ENCODE data around the gene FTCD.

Gene FTCD

DNA sequence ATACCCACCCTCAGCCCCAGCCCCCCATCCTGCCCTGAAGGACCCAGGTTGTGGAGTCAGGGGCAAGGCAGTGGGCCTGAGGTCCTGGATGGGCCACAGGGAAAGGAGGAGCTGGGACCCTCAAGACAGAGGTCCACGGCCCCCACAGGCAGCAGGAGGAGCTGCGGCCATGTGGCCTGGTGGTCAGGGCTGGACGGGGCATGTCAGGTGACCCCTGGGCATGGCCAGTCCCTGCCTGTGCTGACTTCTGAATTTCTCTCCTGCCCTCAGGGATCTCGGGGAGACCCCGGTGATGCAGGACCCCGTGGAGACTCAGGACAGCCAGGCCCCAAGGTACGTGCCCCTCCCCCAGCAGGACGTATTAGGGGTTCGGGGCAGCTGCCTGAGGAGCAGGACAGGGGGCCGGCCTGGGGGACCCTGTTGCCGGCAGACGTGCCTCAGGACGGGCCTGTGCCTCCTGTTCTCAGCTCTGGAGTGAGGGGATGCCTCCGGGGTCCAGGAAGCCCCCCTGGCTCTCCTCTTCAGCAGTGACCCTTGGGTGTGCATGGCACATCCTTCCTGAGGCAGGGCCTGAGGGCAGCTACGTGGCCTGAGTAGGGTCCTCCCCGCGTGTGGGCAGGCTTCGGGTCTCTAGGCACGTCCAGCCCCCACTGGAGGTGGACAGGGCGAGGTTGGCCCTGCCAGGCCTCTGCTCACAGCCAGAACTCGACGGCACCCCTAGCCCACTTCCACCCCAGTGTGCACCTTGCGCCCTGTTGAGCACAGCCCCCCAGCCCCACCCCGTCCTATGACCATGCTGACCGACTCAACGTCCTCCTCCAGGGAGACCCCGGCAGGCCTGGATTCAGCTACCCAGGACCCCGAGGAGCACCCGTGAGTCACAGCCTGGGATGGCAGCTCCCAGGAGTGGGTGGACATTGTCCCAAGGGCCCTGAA lies 33.8 kb downstream of the FTCD start:
- no peak for DNase-seq (ENCODE audit: low spot score)

DNA sequence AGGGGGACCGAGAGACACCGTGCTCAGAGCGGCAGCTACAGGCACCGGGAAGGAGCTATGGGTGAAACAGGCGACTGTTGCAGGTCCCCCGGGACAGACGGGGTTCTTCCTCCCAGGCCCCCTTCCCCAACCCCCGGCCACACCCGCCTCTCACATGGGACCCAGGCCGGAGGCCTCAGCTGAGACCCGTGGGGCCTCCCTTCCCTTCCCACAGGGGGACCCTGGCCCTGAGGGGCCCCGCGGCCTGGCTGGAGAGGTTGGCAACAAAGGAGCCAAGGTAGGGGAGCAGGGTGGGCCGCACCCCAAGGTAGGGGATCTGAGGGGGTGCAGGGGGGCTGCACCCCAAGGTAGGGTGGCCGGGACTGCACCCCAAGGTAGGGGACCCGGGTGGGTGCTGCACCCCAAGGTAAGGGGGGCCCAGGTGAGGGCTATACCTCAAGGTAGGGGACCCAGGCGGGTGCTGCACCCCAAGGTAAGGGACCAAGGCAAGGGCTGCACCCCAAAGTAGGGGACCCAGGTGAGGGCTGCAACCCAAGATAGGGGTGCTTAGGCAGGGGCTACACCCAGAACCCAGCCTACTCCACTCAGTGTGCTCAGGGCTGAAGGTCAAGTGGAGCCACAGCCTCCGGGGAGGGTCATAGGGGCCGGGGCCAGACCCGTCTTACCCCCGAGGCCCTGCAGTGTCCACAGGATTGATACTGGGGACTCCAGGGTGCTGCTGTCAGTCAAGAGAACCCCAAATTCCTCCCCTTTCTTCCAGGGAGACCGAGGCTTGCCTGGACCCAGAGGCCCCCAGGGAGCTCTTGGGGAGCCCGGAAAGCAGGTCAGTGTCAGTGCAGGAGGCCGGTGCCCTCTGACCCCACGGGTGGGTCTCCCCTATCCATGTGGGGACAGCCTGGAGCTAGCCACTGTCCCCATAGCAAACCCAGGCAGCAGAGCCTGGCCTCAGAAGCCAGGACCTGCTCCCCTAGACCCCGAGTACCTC lies 34.8 kb downstream of the FTCD start:
- DNase-seq (ENCODE audit: low spot score) = no peak

DNA sequence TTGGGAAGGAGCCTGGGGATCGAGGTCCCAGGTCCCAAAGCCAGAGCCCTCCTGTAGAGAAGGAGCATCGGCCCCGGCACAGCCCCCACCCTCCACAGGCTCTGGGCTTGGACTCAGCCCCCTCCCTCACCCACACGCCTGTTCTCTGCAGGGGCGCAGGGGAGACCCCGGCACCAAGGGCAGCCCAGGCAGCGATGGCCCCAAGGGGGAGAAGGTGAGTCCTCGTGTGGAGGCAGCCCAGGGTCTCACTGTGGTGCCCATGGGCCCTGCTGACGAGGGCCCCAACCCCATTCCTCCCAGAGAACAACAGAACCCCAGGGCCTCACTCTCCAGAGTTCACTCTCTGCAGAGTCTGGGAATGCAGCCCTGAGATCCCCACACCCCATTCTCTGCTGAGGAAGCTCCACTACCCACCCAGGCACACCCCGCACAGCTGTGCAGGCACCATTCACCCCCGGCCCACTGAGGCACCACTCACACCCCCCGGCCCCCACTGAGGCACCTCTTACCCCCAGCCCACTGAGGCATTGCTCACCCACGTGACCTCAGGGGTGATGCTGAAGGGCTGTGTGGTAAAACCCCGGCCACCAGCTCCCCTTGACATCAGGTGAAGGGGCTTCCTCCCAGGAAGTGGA lies 35.6 kb downstream of the FTCD start:
- no peak for DNase-seq (ENCODE audit: low spot score)

DNA sequence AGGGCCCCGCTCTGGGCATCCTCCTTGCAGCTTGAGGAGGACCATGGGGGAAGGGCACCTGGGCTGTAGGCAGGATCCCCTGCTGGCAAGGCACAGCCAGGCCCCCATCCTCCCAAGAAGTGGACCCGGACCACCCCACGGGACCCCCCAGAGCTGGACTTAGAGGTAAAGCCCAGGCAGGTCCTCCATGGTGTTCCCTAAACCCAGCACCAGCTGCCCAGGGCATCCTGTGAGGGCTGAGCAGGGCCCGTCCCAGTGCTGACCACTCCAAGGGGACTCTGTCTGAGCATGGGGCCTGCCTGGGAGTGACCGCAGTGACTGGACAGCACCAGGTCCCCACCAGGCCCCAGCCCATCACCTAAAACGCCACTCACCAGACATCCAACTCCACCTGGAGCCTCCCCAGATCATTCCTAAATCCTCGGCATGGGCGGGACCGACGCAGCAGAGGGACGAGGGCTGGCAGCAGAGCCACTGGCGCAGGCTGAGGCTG lies 36.2 kb downstream of the FTCD start:
- DNase-seq (ENCODE audit: low spot score) = no peak

DNA sequence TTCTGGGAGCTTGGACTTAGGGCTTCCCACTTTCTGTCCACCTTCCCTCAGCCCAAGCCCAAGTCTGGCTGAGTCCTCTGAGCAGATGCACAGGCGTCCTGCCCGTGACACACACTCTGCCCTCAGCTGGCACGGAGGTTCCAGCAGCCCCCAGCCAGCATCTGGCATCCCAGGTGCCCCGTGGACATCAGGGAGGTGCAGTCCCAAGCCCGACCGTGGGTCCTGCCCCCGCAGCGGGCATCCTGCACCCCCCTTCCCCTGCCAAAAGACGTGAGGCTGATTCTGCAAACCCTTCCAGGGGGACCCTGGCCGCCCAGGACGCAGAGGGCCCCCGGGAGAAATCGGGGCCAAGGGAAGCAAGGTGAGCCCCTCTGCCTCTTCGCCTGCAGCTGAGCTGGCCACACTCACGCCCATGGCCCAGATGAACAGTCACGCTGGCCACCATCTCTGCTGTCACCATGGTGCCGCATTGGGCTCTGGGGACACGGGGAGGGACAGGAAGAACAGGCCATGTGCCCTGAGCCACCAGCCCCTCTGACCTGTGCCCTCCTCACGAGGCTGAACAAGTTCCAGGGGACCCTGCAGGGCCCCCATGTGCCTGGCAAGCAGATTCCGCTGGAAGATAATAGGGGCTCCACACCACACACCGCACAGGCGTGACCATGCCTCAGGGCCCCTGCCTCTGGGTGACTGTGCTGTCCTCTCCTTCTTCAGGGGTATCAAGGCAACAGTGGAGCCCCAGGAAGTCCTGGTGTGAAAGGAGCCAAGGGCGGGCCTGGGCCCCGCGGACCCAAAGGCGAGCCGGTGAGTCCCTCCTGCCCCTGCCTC lies 36.8 kb downstream of the FTCD start:
- DNase-seq (ENCODE audit: low spot score) = no peak

DNA sequence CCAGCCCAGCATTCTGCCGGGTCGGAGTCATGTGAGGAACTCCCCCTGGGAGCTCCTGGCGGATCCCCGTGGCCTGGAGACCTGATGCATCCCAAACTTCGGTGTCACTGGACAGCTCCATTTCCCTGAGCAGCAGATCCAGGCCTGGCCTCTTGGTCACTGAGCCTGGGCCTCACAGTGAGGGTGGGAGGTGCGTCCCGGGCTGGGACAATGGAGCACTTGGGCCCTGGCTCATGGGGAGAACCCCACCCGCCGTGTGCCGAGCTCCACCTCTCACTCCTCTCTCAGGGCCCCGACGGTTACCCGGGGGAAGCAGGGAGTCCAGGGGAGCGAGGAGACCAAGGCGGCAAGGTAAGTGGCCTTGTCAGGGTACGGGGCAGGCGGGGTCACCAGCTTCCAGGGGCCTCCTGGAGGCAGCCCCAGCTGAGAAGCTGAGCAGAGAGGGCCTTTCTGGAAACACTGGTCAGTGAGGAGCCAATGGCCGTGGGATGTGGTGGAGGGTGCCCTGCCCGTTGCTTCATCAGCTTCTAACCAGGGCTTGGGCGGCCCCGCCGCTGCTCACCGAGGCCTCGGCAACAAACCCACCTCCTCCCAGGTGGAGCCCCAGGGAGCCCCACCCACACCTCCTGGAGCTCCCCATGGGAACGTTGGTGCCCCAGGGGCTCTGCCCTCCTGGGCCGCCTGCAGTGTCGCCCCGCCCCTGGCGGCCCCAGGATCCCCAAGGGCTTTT lies 37.6 kb downstream of the FTCD start:
- DNase-seq (ENCODE audit: low spot score) = no peak

DNA sequence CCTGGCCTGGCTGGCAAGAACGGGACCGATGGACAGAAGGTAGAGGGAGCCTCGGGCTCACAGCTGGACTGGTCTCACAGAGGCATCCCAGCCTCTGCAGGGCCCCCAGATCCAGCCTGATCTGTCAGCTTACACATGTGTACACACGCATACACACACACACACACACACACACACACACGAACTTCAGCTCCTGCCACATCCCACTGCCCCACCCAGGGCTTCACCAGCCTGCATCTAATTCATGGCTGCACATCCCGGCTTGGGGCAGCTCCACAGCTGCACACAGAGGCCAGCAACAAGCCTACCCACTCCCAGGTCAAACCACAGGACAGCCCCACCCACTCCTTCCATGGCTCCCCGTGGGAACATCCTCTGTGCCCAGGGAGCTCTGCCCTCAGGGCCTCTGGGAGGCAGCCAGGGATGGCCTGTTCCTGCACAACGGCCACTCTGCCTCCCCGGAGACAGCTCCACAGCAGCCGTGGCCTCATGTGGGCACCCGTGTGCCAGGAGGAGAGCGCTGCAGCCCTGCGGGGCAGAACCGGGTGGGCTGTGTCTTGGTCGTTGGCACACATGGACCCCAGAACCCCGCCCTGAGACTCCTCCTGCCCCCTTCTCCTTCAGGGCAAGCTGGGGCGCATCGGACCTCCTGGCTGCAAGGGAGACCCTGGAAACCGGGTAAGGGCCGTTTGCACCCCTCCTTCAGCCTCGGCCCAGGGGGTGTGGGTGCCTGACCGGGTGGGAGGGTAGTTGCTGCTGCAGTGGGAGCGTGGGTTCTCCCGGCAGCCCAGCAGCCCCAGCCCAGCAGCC lies 38.4 kb downstream of the FTCD start:
- no peak for DNase-seq (ENCODE audit: low spot score)

DNA sequence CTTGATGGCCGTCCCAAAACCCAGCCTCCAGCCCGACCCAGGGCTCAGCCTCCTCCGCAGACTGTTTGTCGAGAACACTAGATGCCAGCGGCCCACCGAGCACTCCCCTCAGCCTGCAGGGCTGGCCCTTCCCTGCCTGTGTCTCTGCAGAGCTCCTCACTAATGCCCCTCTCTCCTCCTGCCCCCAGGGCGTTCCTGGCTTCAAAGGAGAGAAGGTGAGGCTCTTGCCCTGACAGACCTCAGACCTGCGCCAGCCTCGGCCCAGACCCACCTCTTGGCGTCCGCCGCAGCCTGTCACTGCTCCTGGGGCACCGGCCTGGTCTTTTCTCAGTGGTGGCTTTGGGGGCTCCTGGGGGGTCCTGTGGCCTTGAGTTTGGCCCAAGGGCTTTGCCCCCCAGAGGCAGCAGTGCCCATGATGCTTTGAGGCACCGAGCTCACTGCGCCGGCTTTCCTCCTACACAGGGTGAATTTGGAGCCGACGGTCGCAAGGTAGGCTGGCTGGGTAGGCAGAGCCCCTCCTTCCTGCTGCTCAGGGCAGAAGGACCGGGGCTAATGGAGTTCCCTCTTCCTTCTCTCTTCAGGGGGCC lies 39.1 kb downstream of the FTCD start:
- no peak for DNase-seq (ENCODE audit: low spot score)

DNA sequence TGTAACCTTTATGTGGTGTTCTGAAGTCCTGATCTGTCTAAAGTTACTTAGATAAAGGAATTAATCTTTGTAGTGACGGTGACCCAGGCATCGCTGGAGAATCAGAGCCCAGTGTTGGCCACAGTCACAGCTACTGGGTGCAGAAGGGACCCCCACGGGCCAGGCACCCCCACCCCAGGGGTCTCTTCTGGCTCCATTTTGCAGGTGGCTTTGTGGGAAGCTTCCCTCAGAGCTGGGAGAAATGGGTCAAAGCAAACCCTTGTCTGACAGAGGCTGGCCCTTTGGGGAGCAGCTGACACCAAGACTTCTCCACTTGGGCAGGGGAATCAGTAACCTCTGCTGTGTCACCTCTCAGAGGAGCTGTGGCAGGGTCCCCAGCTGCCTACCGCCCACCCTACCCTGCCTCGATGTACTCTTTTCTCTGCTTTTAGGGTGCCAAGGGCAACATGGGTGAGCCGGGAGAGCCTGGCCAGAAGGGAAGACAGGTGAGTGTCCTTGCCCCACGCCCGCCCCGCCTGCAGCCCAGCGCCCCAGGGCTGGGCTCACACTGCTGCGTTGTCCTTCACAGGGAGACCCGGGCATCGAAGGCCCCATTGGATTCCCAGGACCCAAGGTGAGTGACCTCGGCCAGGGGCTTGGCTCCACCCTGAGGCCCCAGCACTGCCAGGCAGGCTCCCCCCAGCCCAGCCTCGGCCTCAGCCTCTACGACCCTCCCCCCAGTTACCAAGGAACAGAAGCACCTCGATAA lies 39.8 kb downstream of the FTCD start:
- DNase-seq (ENCODE audit: low spot score) = no peak

DNA sequence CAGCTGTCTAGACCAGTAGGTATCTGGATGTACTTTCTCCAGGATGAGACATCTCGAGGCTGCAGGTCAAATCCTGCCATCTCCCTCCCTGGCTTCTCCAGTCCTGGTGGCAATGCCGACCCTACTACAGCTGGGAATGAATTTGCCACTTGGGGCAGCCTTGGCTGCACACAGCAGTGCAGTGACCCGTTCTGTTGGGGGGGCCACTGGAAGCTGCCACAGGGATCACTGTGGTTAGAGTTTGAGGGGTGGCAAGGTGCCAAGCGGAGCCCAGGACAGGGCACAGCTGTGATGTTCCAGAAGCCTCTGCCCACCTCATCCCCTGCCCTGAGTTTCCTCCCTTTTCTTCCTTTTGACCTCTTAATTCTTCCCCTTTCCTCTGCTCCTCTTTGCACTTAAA lies 40.4 kb downstream of the FTCD start:
- no peak for DNase-seq (ENCODE audit: low spot score)

DNA sequence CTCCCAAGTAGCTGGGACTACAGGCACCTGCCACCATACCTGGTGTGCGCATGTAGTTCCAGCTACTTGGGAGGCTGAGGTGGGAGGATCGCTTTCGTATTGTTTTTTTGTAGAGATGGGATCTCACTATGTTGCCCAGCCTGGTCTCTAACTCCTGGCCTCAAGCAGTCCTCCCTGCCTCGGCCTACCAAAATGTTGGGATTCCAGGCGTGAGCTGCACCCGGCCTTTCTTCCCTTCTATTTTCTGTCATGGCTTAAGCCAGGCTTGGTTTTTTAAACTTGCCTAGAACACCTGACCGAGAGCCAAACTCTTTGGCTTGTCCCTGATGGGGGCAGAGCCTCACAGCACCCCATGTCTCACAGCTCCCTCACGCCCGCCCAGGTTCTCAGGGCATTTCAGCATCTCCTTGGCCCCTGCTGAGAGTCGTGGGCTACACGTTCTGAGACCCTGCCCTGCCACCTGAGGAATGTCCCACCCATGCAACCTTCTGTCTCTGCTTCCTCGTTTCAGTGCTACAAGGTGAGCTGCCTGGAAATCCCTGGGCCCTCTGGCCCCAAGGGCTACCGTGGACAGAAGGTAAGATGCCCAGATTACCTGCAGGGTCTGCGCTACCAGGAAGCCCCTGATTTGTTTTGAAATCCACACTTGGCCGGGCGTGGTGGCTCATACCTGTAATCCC lies 41.7 kb downstream of the FTCD start:
- no peak for DNase-seq (ENCODE audit: low spot score)

DNA sequence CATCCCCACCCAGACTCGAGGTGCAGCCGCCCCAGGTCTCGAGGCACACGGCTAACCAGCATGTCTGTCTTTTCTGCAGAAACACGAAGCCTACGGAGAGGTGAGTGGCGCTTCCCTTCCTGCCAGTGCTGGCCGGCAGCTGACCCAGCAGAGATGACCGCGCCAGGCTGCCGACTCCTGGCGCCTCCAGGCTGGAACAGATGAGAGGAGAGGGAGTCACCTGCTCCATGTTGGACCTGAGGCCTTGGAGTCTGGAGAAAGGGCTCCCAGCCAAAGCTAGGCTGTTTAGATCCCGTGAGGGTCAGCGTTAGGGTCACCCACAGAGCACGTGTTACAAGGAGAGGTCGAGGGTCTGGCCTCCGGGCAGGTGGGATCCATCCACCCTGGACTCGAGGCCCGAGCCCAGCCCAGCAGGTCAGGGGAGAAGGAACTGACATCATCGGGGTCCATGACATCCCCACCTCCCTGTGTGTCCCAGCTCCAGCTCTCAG lies 42.6 kb downstream of the FTCD start:
- DNase-seq (ENCODE audit: low spot score) = no peak

DNA sequence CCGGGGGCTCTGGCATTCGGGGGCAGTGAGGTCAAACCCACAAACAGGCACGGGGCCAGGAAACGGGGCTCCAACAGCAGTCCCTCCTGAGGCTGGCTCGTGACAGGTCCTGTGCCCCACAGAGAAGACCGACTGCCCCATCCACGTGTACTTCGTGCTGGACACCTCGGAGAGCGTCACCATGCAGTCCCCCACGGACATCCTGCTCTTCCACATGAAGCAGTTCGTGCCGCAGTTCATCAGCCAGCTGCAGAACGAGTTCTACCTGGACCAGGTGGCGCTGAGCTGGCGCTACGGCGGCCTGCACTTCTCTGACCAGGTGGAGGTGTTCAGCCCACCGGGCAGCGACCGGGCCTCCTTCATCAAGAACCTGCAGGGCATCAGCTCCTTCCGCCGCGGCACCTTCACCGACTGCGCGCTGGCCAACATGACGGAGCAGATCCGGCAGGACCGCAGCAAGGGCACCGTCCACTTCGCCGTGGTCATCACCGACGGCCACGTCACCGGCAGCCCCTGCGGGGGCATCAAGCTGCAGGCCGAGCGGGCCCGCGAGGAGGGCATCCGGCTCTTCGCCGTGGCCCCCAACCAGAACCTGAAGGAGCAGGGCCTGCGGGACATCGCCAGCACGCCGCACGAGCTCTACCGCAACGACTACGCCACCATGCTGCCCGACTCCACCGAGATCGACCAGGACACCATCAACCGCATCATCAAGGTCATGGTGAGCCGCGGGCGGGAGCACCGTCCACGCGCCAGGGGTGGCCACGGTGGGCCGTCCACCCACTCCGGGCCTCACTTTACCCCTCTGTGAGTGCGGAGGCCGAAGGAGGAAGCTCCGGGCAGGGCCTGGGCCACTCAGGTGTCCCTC lies 43.3 kb downstream of the FTCD start:
- no peak for DNase-seq (ENCODE audit: low spot score)

DNA sequence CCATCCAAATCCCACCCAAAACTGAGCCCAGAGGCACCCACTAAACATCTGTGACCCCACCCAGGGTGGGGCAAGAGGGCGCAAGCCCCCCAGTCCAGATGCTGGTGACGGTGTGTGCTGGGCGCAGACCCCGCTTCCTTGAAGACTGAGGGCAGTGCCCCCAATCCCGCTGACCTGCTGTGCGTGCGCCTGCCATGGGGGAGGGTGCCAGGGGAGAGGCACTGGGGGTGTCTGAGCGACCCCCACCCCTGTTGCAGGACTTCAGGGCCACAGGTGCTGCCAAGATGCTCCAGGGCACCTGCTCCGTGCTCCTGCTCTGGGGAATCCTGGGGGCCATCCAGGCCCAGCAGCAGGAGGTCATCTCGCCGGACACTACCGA lies 44.2 kb downstream of the FTCD start:
- no peak for DNase-seq (ENCODE audit: low spot score)

DNA sequence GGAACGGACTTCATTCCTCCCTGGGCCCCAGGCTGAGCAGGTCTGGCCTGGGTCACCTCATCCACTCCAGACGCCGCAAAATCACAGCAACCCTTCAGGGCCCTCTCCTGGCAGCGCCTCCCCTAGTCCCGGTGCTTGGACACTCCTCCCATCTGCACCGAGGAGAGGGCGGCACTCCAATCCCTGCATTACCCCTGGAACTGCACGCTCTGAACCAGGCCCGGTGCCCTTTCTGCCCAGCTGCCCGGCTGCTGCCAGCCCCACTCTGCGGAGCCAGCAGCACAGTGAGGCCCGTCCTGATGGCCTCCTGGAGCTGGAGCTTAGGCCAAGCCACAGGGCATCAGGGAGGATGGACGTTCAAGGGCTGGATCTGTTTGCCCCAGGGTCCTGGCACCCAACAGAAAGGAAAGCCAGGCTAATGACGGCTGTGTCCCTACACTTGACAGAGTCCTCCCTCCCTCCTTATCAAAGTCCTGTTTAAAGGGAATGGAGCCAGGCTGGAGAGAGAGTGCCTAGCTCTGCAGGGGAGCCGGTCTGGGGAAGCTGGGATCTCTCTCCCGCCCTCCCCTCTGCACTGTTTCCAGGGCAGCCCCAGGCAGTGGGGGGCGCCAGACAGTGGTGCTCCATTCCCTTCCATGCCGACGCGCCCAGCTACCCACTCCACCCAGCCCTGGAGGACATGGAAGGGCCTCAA lies 44.7 kb downstream of the FTCD start:
- no peak for DNase-seq (ENCODE audit: low spot score)

All from germinal center (tissue), 1 donor.